ENCODE data around the gene MAPK6.

The MAPK6 gene

GRCh38 chr15:52102463-52102862, 83.4 kb downstream of the MAPK6 start:
- DNase-seq (ENCODE audit: low spot score), result no peak

GRCh38 chr15:52103217-52104207, 84.5 kb downstream of the MAPK6 start:
- peak; percentile 52 for DNase-seq (ENCODE audit: low spot score)

DNA sequence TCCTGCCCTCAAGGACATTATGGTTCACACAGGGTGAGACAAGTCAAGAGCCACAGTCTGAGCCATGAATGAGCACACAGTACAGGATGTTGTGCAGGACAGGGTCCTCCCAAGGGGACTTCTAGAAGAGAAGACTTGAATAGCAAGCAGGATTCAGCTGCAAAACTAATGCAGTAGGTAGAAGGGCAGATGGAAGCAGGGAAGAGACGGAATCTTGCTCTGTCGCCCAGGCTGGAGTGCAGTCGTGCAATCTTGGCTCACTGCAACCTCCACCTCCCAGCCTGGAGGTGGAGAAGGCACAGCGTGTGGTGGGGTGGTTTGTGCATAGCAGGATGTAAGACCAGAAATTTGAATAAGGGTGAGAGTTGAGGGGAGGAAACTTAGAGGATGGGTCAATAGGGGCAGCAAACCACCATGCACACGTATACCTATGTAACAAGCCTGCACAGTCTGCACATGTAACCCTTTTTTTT, 85.5 kb downstream of the MAPK6 start:
- DNase-seq (ENCODE audit: low spot score), result no peak

DNA sequence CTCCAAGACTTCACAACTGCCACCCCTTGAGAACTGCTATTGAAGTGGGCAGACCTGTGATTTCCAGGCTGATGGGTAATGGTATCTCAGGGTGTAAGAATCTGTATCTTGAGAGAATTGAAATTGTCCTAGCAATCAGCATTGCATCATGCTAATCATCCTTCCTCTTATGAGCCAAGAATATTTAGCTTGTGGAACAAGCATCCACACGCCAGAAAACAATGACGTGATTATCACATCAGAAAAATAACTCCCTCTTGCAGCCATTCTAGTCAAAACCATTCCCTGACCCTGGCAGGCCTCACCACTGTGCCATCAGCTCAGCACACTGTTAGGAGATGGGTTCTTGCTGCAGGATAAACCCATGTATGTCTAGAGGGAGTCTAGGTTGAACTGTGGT, 86.8 kb downstream of the MAPK6 start:
- DNase-seq (ENCODE audit: low spot score), result no peak

- no peak for DNase-seq (ENCODE audit: low spot score)
These were observed 87.6 kb downstream of the MAPK6 start for GRCh38 chr15:52106641-52107040.

DNA sequence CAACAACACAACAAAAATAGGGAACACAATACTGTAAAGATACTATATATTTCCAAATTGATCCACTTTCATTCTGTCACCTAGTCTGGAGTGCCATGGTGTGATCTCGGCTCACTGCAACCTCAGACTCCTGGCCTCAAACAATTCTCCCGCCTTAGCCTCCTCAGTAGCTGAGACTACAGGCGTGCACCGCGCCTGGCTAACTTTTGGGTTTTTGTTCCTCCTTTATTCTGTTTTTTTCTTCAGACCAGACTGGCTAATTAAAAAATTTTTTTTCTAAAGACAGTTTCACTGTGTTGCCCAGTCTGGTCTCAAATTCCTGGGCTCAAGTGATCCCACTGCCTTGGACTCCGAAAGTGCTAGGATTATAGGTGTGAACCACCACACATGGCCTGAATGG, 88.2 kb downstream of the MAPK6 start:
- DNase-seq (ENCODE audit: low spot score), result no peak

DNA sequence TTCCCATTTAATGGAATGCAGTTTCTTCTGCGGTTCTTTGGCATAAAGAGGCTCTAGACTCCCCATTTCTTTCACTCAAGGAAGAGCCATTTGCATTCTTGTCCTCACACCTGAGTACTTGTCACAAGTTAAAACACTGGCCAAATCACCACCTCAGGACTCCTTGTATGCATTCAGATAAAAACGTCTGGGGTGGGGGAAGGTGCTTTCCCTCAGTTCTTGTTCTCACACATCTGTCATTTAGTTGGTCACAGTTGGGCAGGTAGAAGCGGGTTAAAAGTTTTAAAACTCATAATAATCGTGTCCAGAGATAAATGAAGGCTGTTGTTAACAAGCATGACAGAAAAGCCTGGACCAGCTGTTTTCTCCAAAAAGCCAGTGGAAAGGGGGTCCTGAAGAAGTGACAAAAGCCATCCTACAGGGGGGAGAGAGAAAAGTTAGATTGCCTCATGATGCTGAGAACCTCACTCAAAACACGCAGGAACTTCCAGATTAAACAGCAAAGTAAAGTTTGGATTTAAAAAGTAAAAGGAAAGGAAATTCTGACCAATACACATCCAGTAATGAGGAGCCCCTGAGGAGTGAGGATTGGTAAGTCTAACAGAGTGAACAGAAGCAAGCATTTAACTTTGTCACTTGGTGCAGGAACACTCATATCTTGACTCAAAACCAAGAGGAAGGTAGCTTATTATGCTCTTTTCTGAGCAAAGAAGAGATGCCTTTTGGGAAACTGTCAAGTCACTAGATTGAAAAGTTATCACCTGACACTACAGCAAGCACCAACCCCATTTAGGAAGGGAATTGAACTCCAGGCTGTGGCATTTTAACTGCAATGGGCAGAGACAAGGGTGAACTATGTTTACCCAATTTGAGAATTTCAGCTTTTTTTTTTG, 90.8 kb downstream of the MAPK6 start:
- DNase-seq (ENCODE audit: low spot score), result no peak

GRCh38 chr15:52111517-52112202, 92.6 kb downstream of the MAPK6 start:
- no peak for DNase-seq (ENCODE audit: low spot score)

DNA sequence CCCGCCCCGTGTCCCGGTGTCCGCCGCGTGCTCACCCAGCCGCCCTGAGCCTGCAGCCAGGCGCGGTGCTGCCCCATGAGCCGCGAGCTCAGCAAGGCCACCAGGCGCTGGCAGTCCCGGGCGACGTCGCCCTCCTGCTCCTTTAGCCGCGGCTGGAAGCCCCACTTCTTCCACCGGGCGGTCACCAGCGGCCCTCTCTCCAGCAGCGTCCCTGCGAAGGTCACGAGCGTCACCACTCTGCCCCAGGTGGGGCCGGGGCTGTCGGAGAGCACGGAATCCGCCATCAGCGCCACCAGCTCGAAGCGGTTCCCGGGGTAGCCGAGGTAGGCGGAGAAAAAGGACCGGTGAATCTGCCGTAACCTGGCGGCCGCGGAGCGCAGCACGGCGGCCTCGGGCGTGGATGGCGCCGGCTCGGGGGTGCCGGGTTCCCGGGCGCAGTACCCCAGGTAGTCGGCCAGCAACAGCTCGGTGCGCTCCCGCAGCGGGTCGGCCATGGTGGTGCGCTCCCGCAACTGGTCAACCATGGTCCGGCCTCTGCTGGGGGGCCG, 93.3 kb downstream of the MAPK6 start:
- DNase-seq (ENCODE audit: low spot score), result no peak

GRCh38 chr15:52113235-52113634, 94.2 kb downstream of the MAPK6 start:
- no peak for DNase-seq (ENCODE audit: low spot score)

- no peak for DNase-seq (ENCODE audit: low spot score)
These were observed 94.7 kb downstream of the MAPK6 start for GRCh38 chr15:52113708-52114107.

- peak; percentile 84 for DNase-seq (ENCODE audit: low spot score)
These were observed 95.4 kb downstream of the MAPK6 start for GRCh38 chr15:52114261-52115055.

- DNase-seq (ENCODE audit: low spot score), result no peak
These were observed 96.8 kb downstream of the MAPK6 start for GRCh38 chr15:52115598-52116427.
